BJ (cell line): ENCODE measurements around the gene CLDN24. TPM values are rescaled to one million over a fixed set of nuclear protein-coding genes. Genes with fewer than 3 reads are reported as not detected.

Source experiments
- CTCF ChIA-PET: fragments of 350-600 bp; formaldehyde crosslinking; extraction: SDS; loops from one replicate; lab custom pipeline; 2021; ENCODE audit warnings: antibody characterized with exemption, inconsistent platforms; lab: Yijun Ruan, JAX
- POLR2A ChIA-PET: fragments of 300-600 bp; sonication (Branson Sonifier 250); formaldehyde crosslinking; extraction: SDS; loops from one replicate; lab custom pipeline; 2021; ENCODE audit warnings: antibody characterized with exemption; lab: Charles Lee
- DNase-seq: peaks from one replicate; pipeline ENCODE4 v3.0.0-alpha.2; 2011; ENCODE audit warnings: low read depth
- H3K27me3 ChIP-seq: 2 replicates; pipeline ENCODE4 v1.6.0; 2011; ENCODE audit warnings: low read length; ENCODE audit not compliant: control insufficient read depth, insufficient read depth
- H3K36me3 ChIP-seq: 2 replicates; pipeline ENCODE4 v1.5.1; 2011; ENCODE audit warnings: low read length; ENCODE audit not compliant: control insufficient read depth, insufficient read depth
- H3K4me3 ChIP-seq: 2 replicates; pipeline ENCODE4 v1.5.1; 2011; ENCODE audit warnings: low read depth, mild to moderate bottlenecking, control low read depth, low read length
- polyA plus RNA-seq: library from polyadenylated mRNA; depleted of rRNA; stranded (reverse); fragments of >200 nt; gene quantifications from 2 replicates; pipeline ENCODE4 v1.2.3, GENCODE V29; 2011
- TF ChIP-seq, protein P1 (sequence below): IDR thresholded peaks from 2 replicates; pipeline ENCODE4 v1.5.1; 2011; ENCODE audit warnings: low read depth, mild to moderate bottlenecking, control low read depth, inconsistent platforms, low read length, moderate library complexity; ENCODE audit not compliant: insufficient read depth

Gene CLDN24
- polyA plus RNA-seq, 1 experiment: not detected

DNA sequence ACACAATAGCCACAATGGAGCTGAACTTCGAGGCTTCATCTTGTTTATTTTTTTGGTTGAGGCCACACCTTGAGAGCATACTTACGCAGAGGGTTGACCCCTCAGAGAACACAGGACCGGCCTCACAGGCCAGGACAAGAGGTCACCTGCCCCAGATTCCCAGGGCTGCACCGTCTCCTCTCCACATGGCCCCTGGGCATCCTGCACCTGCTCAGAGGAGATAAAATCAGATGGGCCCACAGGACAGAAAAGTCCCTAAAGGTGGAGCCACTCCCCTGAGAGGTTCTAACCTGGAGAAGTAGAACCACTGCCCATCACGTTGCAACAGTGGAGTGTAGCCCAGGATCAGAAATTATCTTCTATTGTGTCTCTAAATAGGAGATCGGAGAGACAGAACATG is 1.1 kb upstream of the CLDN24 start:
- Histone ChIP-seq H3K36me3 (no peaks in the 10 kb centered on the region), H3K4me3 (no peak overlapping the region), H3K27me3 (no peaks in the 10 kb centered on the region)
- ChIA-PET POLR2A (no interaction called here), CTCF (interaction anchor here (0.6 kb wide), 1 partner anchor 111 kb away, joined by 5 read pairs; no protein-coding TSS in a partner anchor)
- DNase-seq: no peak
- TF ChIP-seq, protein P1, sequence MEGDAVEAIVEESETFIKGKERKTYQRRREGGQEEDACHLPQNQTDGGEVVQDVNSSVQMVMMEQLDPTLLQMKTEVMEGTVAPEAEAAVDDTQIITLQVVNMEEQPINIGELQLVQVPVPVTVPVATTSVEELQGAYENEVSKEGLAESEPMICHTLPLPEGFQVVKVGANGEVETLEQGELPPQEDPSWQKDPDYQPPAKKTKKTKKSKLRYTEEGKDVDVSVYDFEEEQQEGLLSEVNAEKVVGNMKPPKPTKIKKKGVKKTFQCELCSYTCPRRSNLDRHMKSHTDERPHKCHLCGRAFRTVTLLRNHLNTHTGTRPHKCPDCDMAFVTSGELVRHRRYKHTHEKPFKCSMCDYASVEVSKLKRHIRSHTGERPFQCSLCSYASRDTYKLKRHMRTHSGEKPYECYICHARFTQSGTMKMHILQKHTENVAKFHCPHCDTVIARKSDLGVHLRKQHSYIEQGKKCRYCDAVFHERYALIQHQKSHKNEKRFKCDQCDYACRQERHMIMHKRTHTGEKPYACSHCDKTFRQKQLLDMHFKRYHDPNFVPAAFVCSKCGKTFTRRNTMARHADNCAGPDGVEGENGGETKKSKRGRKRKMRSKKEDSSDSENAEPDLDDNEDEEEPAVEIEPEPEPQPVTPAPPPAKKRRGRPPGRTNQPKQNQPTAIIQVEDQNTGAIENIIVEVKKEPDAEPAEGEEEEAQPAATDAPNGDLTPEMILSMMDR: no peak

DNA sequence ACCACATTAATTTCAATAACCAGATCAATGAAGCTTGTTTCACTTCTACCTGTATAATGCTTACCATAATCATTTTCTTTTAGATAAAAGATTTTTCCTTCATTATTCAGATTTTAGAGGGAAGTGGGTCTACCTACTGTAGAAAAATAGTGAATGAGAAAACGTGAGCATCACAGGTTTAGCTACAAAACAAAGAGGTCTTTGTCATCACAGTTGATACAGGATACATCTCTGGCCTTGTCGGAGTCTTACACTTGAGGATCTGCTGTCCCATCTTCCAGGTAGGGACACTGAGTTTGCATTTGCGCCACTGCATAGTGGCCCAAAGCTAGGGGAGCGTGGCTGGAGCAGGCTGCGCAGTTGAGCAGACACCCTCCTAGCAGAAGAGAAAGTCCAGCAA is 710 bp downstream of the CLDN24 start:
- Histone ChIP-seq H3K4me3 (no peak overlapping the region), H3K36me3 (no peaks in the 10 kb centered on the region), H3K27me3 (no peaks in the 10 kb centered on the region)
- TF ChIP-seq, protein P1: no peak
- CTCF ChIA-PET: no interaction called here
- no peak for DNase-seq
- POLR2A ChIA-PET: no interaction called here

- TF ChIP-seq, protein P1: no peak
- DNase-seq: no peak
- Histone ChIP-seq H3K27me3 (no peaks in the 10 kb centered on the region), H3K36me3 (no peaks in the 10 kb centered on the region), H3K4me3 (no peak overlapping the region)
- ChIA-PET POLR2A (no interaction called here), CTCF (no interaction called here)
Observed at GRCh38 chr4:183321079-183321478, 1.1 kb downstream of the CLDN24 start.

GRCh38 chr4:183320211-183321059 is 1.8 kb downstream of the CLDN24 start, which contains the start of gene CLDN22:
TSS of gene CLDN22 (minus strand) at chr4:183320276. CDS start at chr4:183320218, 58 bp downstream.
- POLR2A ChIA-PET: no interaction called here

DNA sequence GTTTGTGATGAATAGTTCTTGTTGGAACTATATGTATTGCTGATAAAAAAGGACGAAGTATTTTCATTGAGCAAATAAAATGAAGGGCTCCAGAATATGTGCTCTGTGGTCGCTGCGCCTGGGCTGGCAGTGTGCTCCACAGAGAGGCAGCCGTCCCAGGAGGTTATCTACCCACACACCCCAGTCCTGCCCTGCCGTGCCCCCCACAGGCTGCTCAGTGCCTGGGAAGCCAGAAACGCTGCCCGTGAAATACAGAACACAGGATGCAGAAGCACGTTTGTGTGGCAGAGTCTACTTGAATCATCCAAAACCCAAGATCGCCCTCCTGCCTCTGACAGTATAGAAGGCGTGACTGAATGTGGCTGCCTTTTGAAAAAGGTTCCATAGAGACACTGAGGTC is 3.6 kb downstream of the CLDN24 start:
- H3K36me3 ChIP-seq: peaks cover 5% of the 10 kb centered on the region
- CTCF ChIA-PET: interaction anchor here (0.6 kb wide), 2 partner anchors 18 to 69 kb away, joined by 3 to 4 read pairs; no protein-coding TSS in a partner anchor
- no peak overlapping the region for H3K4me3 ChIP-seq
- no peak for DNase-seq
- no peaks in the 10 kb centered on the region for H3K27me3 ChIP-seq
- TF ChIP-seq, protein P1: no peak
- POLR2A ChIA-PET: no interaction called here

More at GRCh38 chr4:183320211-183321059, 1.8 kb downstream of the CLDN24 start, which contains the start of gene CLDN22:
- no peaks in the 10 kb centered on the region for H3K36me3 ChIP-seq
- CTCF ChIA-PET: no interaction called here
- H3K4me3 ChIP-seq: no peak within 1 kb of the TSS
- DNase-seq: no peak
- TF ChIP-seq, protein P1: no peak
- H3K27me3 ChIP-seq: no peaks in the 10 kb centered on the region
